ENCODE results near the gene IFRD2. TPM values are rescaled to one million over a fixed set of nuclear protein-coding genes. Genes with fewer than 3 reads are reported as not detected.

IFRD2 gene
- total RNA-seq, 2 experiments from 2014 or later: 100 to 125 TPM

GRCh38 chr3:50334339-50335075 lies 42.3 kb upstream of the IFRD2 start:
- Mint-ChIP-seq H3K36me3 (ENCODE audit: low read depth) (peaks cover 73% of the 10 kb centered on the region), H3K4me3 (peak overlapping the region; percentile 51), H3K27me3 (no peaks in the 10 kb centered on the region), H3K27ac (peak overlapping the region; percentile 84), H3K4me1 (peaks cover 38% of the 10 kb centered on the region), H3K9me3 (ENCODE audit: low read depth) (no peaks in the 10 kb centered on the region)
- POLR2A ChIA-PET: interaction anchor here (0.7 to 1.1 kb wide), 2 partner anchors 13 to 43 kb away, joined by 3 to 11 read pairs; no protein-coding TSS in a partner anchor
- CTCF ChIA-PET: interaction anchor here (0.6 to 1.5 kb wide), 8 partner anchors 10 to 1241 kb away, joined by 3 to 6 read pairs (median 3); partner anchors contain the start of genes CYB561D2, HYAL3, NAA80 and NPRL2
- intact Hi-C loops (cut with DNase I, micrococcal nuclease): loop anchor here (5.0 to 10.0 kb wide), 3 partner anchors 278 to 1943 kb away; partner anchors contain the start of genes CISH (in 1 of the 2), TEX264 (in 1 of the 2) and WDR82 (in 1 of the 2)
- ATAC-seq: no peak
- DNase-seq: no peak

- Mint-ChIP-seq H3K9me3 (ENCODE audit: low read depth) (no peaks in the 10 kb centered on the region), H3K27ac (peak overlapping the region; percentile 84), H3K27me3 (no peaks in the 10 kb centered on the region), H3K4me1 (peaks cover 35% of the 10 kb centered on the region), H3K36me3 (ENCODE audit: low read depth) (peaks cover 72% of the 10 kb centered on the region), H3K4me3 (peak overlapping the region; percentile 51)
- ChIA-PET CTCF (interaction anchor here (0.7 to 1.5 kb wide), 6 partner anchors 9 to 92 kb away, joined by 3 to 6 read pairs (median 4); partner anchors contain the start of genes CYB561D2 and NPRL2), POLR2A (interaction anchor here (0.6 to 1.1 kb wide), 2 partner anchors 14 to 1091 kb away, joined by 3 read pairs; no protein-coding TSS in a partner anchor)
- no peak for DNase-seq
- no peak for ATAC-seq
- intact Hi-C loops (cut with DNase I, micrococcal nuclease): loop anchor here in 1 of 2 experiments (10.0 kb wide), 1 partner anchor 1341 kb away; the partner anchor contains the start of gene TEX264
These were observed 41.6 kb upstream of the IFRD2 start for GRCh38 chr3:50333744-50334328.

- no peak for ATAC-seq
- peaks cover 43% of the 10 kb centered on the region for H3K4me1 Mint-ChIP-seq
- no peaks in the 10 kb centered on the region for H3K9me3 Mint-ChIP-seq (ENCODE audit: low read depth)
- H3K36me3 Mint-ChIP-seq (ENCODE audit: low read depth): peaks cover 63% of the 10 kb centered on the region
- no peak for DNase-seq
- no peaks in the 10 kb centered on the region for H3K27me3 Mint-ChIP-seq
- CTCF ChIA-PET: interaction anchor here (1.7 kb wide), 1 partner anchor 9 kb away, joined by 6 read pairs; the partner anchor contains the start of gene HYAL2
- no peak overlapping the region for H3K27ac Mint-ChIP-seq
- POLR2A ChIA-PET: no interaction called here
- H3K4me3 Mint-ChIP-seq: no peak overlapping the region
- intact Hi-C loops (cut with DNase I, micrococcal nuclease): loop anchor here in 1 of 2 experiments (10.0 kb wide), 1 partner anchor 1343 kb away; the partner anchor contains the start of gene TEX264
These were observed 39.2 kb upstream of the IFRD2 start for GRCh38 chr3:50331364-50331907.

GRCh38 chr3:50330330-50330729 lies 38.1 kb upstream of the IFRD2 start:
- Mint-ChIP-seq H3K4me3 (no peak overlapping the region), H3K27me3 (no peaks in the 10 kb centered on the region), H3K36me3 (ENCODE audit: low read depth) (peaks cover 52% of the 10 kb centered on the region), H3K27ac (no peak overlapping the region), H3K4me1 (peaks cover 37% of the 10 kb centered on the region), H3K9me3 (ENCODE audit: low read depth) (no peaks in the 10 kb centered on the region)
- ChIA-PET CTCF (no interaction called here), POLR2A (no interaction called here)
- ATAC-seq (no peak), DNase-seq (no peak)
- intact Hi-C loops (cut with DNase I, micrococcal nuclease): loop anchor here in 1 of 2 experiments (10.0 kb wide), 1 partner anchor 1344 kb away; the partner anchor contains the start of gene TEX264

GRCh38 chr3:50327943-50328691 lies 35.9 kb upstream of the IFRD2 start, which contains the start of gene TUSC2:
Gene TUSC2 (minus strand): TSS chr3:50328223. CDS start chr3:50328099, 124 bp downstream.
- intact Hi-C loops (cut with DNase I, micrococcal nuclease): loop anchor here (1.0 to 10.0 kb wide), 4 partner anchors 9 to 91 kb away; partner anchors contain the start of genes GNAI2 (in 1 of the 2), IFRD2 (in 1 of the 2) and LSMEM2 (in 1 of the 2)
- Mint-ChIP-seq H3K9me3 (ENCODE audit: low read depth) (no peaks in the 10 kb centered on the region), H3K4me1 (peaks cover 20% of the 10 kb centered on the region), H3K27ac (peak within 1 kb of the TSS; percentile 76), H3K36me3 (ENCODE audit: low read depth) (peaks cover 33% of the 10 kb centered on the region), H3K4me3 (peak within 1 kb of the TSS; percentile 83), H3K27me3 (no peaks in the 10 kb centered on the region)
- ATAC-seq: peak; percentile 95
- POLR2A ChIA-PET: interaction anchor here (1.6 kb wide), 2 partner anchors 9 to 12 kb away, joined by 3 to 18 read pairs; partner anchors contain the start of gene RASSF1
- DNase-seq: peak; percentile 98
- CTCF ChIA-PET: interaction anchor here (0.6 to 3.6 kb wide), 17 partner anchors 9 to 617 kb away, joined by 3 to 18 read pairs (median 4); partner anchors contain the start of genes HYAL3, IFRD2, NAA80 and RASSF1

GRCh38 chr3:50327129-50327528 lies 34.9 kb upstream of the IFRD2 start:
- CTCF ChIA-PET: interaction anchor here (1.1 to 3.6 kb wide), 7 partner anchors 8 to 92 kb away, joined by 4 to 18 read pairs (median 4); partner anchors contain the start of genes HYAL3, NAA80 and ZMYND10
- no peak for DNase-seq
- POLR2A ChIA-PET: interaction anchor here (1.6 kb wide), 1 partner anchor 10 kb away, joined by 18 read pairs; no protein-coding TSS in a partner anchor

GRCh38 chr3:50326182-50326541 lies 33.9 kb upstream of the IFRD2 start:
- no peaks in the 10 kb centered on the region for H3K27me3 Mint-ChIP-seq
- peaks cover 22% of the 10 kb centered on the region for H3K4me1 Mint-ChIP-seq
- ATAC-seq (no peak), DNase-seq (no peak)
- no peak overlapping the region for H3K4me3 Mint-ChIP-seq
- H3K36me3 Mint-ChIP-seq (ENCODE audit: low read depth): peaks cover 20% of the 10 kb centered on the region
- no peak overlapping the region for H3K27ac Mint-ChIP-seq
- intact Hi-C loops (cut with DNase I, micrococcal nuclease): loop anchor here in 1 of 2 experiments (5.0 to 10.0 kb wide), 2 partner anchors 51 to 89 kb away; partner anchors contain the start of genes GNAI2 and LSMEM2
- POLR2A ChIA-PET: no interaction called here
- CTCF ChIA-PET: interaction anchor here (0.6 to 3.6 kb wide), 4 partner anchors 10 to 1152 kb away, joined by 3 to 16 read pairs (median 4); partner anchors contain the start of genes HYAL3, NAA80 and ZMYND10
- H3K9me3 Mint-ChIP-seq (ENCODE audit: low read depth): no peaks in the 10 kb centered on the region

More at GRCh38 chr3:50327129-50327528, 34.9 kb upstream of the IFRD2 start:
- no peaks in the 10 kb centered on the region for H3K27me3 Mint-ChIP-seq
- H3K4me3 Mint-ChIP-seq: peak overlapping the region; percentile 83
- peak overlapping the region; percentile 19 for H3K27ac Mint-ChIP-seq
- intact Hi-C loops (cut with DNase I, micrococcal nuclease): loop anchor here in 1 of 2 experiments (5.0 to 10.0 kb wide), 2 partner anchors 52 to 90 kb away; partner anchors contain the start of genes GNAI2 and LSMEM2
- H3K9me3 Mint-ChIP-seq (ENCODE audit: low read depth): no peaks in the 10 kb centered on the region
- no peak for ATAC-seq
- H3K4me1 Mint-ChIP-seq: peaks cover 22% of the 10 kb centered on the region
- H3K36me3 Mint-ChIP-seq (ENCODE audit: low read depth): peaks cover 28% of the 10 kb centered on the region

GRCh38 chr3:50325497-50326181 lies 33.4 kb upstream of the IFRD2 start:
- Mint-ChIP-seq H3K36me3 (ENCODE audit: low read depth) (peaks cover 15% of the 10 kb centered on the region), H3K4me3 (no peak overlapping the region), H3K4me1 (peaks cover 23% of the 10 kb centered on the region), H3K27ac (no peak overlapping the region), H3K9me3 (ENCODE audit: low read depth) (no peaks in the 10 kb centered on the region), H3K27me3 (no peaks in the 10 kb centered on the region)
- CTCF ChIA-PET: interaction anchor here (0.6 to 3.6 kb wide), 7 partner anchors 11 to 90 kb away, joined by 4 to 27 read pairs (median 5); partner anchors contain the start of genes GNAI2, HYAL3, NAA80 and ZMYND10
- no peak for ATAC-seq
- intact Hi-C loops (cut with DNase I, micrococcal nuclease): loop anchor here in 1 of 2 experiments (5.0 to 10.0 kb wide), 2 partner anchors 51 to 88 kb away; partner anchors contain the start of genes GNAI2 and LSMEM2
- POLR2A ChIA-PET: no interaction called here
- no peak for DNase-seq

GRCh38 chr3:50325113-50325480 lies 32.9 kb upstream of the IFRD2 start:
- CTCF ChIA-PET: interaction anchor here (0.6 to 3.4 kb wide), 9 partner anchors 9 to 614 kb away, joined by 3 to 27 read pairs (median 7); partner anchors contain the start of genes CYB561D2, GNAI2, HYAL3 and NAA80
- H3K4me3 Mint-ChIP-seq: no peak overlapping the region
- H3K27ac Mint-ChIP-seq: no peak overlapping the region
- peaks cover 9% of the 10 kb centered on the region for H3K36me3 Mint-ChIP-seq (ENCODE audit: low read depth)
- peaks cover 28% of the 10 kb centered on the region for H3K4me1 Mint-ChIP-seq
- intact Hi-C loops (cut with DNase I, micrococcal nuclease): loop anchor here in 1 of 2 experiments (5.0 to 10.0 kb wide), 2 partner anchors 50 to 88 kb away; partner anchors contain the start of genes GNAI2 and LSMEM2
- DNase-seq: no peak
- H3K9me3 Mint-ChIP-seq (ENCODE audit: low read depth): no peaks in the 10 kb centered on the region
- no peaks in the 10 kb centered on the region for H3K27me3 Mint-ChIP-seq
- ATAC-seq: no peak
- POLR2A ChIA-PET: no interaction called here

Data from activated CD4-positive, alpha-beta T cell treated with anti-CD3 and anti-CD28 coated beads for 36 hours (primary cell).